GM23338 (cell line): Measurements from ENCODE around the gene SLAIN1. TPM values are rescaled to one million over a fixed set of nuclear protein-coding genes. Genes with fewer than 3 reads are reported as not detected.

Experiments
- ATAC-seq: fragments of 200-7000 bp; cut with Tn5 transposase; 3 replicates; pipeline ENCODE4 v1.9.1; 2020
- DNase-seq: peaks from one replicate; pipeline ENCODE4 v3.0.0-alpha.2; 2015; ENCODE audit warnings: low spot score
- H2AFZ ChIP-seq: fragments of 200-600 bp; sonication (generic); 2 replicates; pipeline ENCODE4 v1.8.0; 2016; ENCODE audit warnings: antibody characterized with exemption, mild to moderate bottlenecking, moderate library complexity
- H3F3A ChIP-seq: fragments of 200-600 bp; sonication (generic); replicated peaks from 2 replicates; pipeline ENCODE4 v1.8.0; 2017; ENCODE audit warnings: antibody characterized with exemption, mixed run types, low read depth
- H3K27ac ChIP-seq: fragments of 200-600 bp; sonication (generic); 2 replicates; pipeline ENCODE4 v1.6.1; 2016; ENCODE audit warnings: low read depth
- H3K27me3 ChIP-seq: fragments of 200-600 bp; sonication (generic); 2 replicates; pipeline ENCODE4 v1.8.0; 2016; ENCODE audit warnings: mild to moderate bottlenecking, mixed run types, moderate library complexity; ENCODE audit not compliant: insufficient read depth
- H3K36me3 ChIP-seq: fragments of 200-600 bp; sonication (generic); 2 replicates; pipeline ENCODE4 v1.8.0; 2016; ENCODE audit warnings: mild to moderate bottlenecking; ENCODE audit not compliant: insufficient read depth
- H3K4me1 ChIP-seq: fragments of 200-600 bp; sonication (generic); 2 replicates; pipeline ENCODE4 v1.8.0; 2016; ENCODE audit warnings: mild to moderate bottlenecking, moderate library complexity; ENCODE audit not compliant: insufficient read depth
- H3K4me2 ChIP-seq: fragments of 200-600 bp; sonication (generic); 2 replicates; pipeline ENCODE4 v1.7.1; 2017; ENCODE audit warnings: mixed run types
- H3K4me3 ChIP-seq: fragments of 200-600 bp; sonication (generic); 2 replicates; pipeline ENCODE4 v1.6.1; 2016; ENCODE audit warnings: mixed run types
- H3K79me2 ChIP-seq: fragments of 200-600 bp; sonication (generic); replicated peaks from 2 replicates; pipeline ENCODE4 v1.8.0; 2017; ENCODE audit warnings: mild to moderate bottlenecking; ENCODE audit not compliant: insufficient read depth
- H3K9me2 ChIP-seq: fragments of 200-600 bp; sonication (generic); 2 replicates; pipeline ENCODE4 v1.8.0; 2017; ENCODE audit not compliant: insufficient read depth
- H4K20me1 ChIP-seq: fragments of 200-600 bp; sonication (generic); replicated peaks from 2 replicates; pipeline ENCODE4 v1.8.0; 2017; ENCODE audit warnings: mild to moderate bottlenecking; ENCODE audit not compliant: insufficient read depth
- H3K27ac Mint-ChIP-seq: 2 replicates; pipeline ENCODE4 v1.8.0; 2020; ENCODE audit warnings: inconsistent platforms, mild to moderate bottlenecking, moderate library complexity, mixed read lengths
- H3K27me3 Mint-ChIP-seq: 3 replicates; pipeline ENCODE4 v1.8.0; 2022; ENCODE audit warnings: low read depth, mild to moderate bottlenecking, moderate library complexity, mixed read lengths, inconsistent platforms; ENCODE audit not compliant: insufficient read depth, poor library complexity
- H3K36me3 Mint-ChIP-seq: 3 replicates; pipeline ENCODE4 v1.8.0; 2021; ENCODE audit warnings: low read depth, mild to moderate bottlenecking, inconsistent platforms, moderate library complexity, mixed read lengths
- H3K4me1 Mint-ChIP-seq: 3 replicates; pipeline ENCODE4 v1.8.0; 2020; ENCODE audit warnings: mild to moderate bottlenecking, inconsistent platforms, mixed read lengths
- H3K4me3 Mint-ChIP-seq: 3 replicates; pipeline ENCODE4 v1.8.0; 2021; ENCODE audit warnings: moderate library complexity, mild to moderate bottlenecking, inconsistent platforms, mixed read lengths
- H3K9me3 Mint-ChIP-seq: 3 replicates; pipeline ENCODE4 v1.8.0; 2020; ENCODE audit warnings: moderate library complexity, mild to moderate bottlenecking, inconsistent platforms, mixed read lengths
- ETS1 ChIP-seq: IDR thresholded peaks from 2 replicates; pipeline ENCODE4 v1.6.1; 2016; ENCODE audit warnings: antibody characterized with exemption
- EZH2phosphoT487 ChIP-seq: fragments of 200-600 bp; sonication (generic); IDR thresholded peaks from one replicate; pipeline ENCODE4 v1.8.1; 2018; ENCODE audit warnings: antibody characterized with exemption; ENCODE audit not compliant: unreplicated experiment
- NANOG ChIP-seq: IDR thresholded peaks from 2 replicates; pipeline ENCODE4 v1.6.1; 2016; ENCODE audit warnings: antibody characterized with exemption, borderline replicate concordance
- POLR2AphosphoS5 ChIP-seq: IDR thresholded peaks from 2 replicates; pipeline ENCODE4 v1.6.1; 2016; ENCODE audit warnings: antibody characterized with exemption, low read depth
- ZNF114 ChIP-seq: fragments of 250-450 bp; sonication (Bioruptor Pico); IDR thresholded peaks from 2 replicates; pipeline ENCODE4 v1.5.0; 2020; ENCODE audit warnings: mild to moderate bottlenecking, moderate library complexity
- ZNF462 ChIP-seq: fragments of 250-450 bp; sonication (Bioruptor Pico); IDR thresholded peaks from 2 replicates; pipeline ENCODE4 v1.5.0; 2020; ENCODE audit warnings: mild to moderate bottlenecking, moderate library complexity
- polyA plus RNA-seq: library from polyadenylated mRNA; unstranded; fragments of >200 nt; fragmentation: Nextera tagmentation; extraction: Ambion mirVana; gene quantifications from 2 replicates; pipeline ENCODE4 v1.2.1, GENCODE V29; 2016
- total RNA-seq: library from RNA; depleted of rRNA; stranded (reverse); fragments of >200 nt; shearing (Covaris generic); gene quantifications from 2 replicates; pipeline ENCODE4 v1.2.3, GENCODE V29; 2014

SLAIN1 gene
- total and polyA plus RNA-seq, 2 experiments from 2014 or later, result 16.3 to 44.2 TPM

GRCh38 chr13:77725071-77725470 lies 27.6 kb downstream of the SLAIN1 start:
- Mint-ChIP-seq H3K9me3 (no peaks in the 10 kb centered on the region), H3K27ac (peak overlapping the region; percentile 54; the same call in 1 of the 2 replicates), H3K36me3 (peaks cover 36% of the 10 kb centered on the region), H3K4me1 (peaks cover 52% of the 10 kb centered on the region), H3K4me3 (no peak overlapping the region), H3K27me3 (no peaks in the 10 kb centered on the region)
- ATAC-seq (no peak), DNase-seq (no peak)
- no peaks in the 10 kb centered on the region for H3F3A ChIP-seq
- no peaks in the 10 kb centered on the region for H4K20me1 ChIP-seq
- no peaks in the 10 kb centered on the region for H3K36me3 ChIP-seq
- no peaks in the 10 kb centered on the region for H3K9me2 ChIP-seq
- H2AFZ ChIP-seq, result no peak overlapping the region
- peaks cover 52% of the 10 kb centered on the region for H3K79me2 ChIP-seq
- H3K27ac ChIP-seq, result no peak overlapping the region
- no peak overlapping the region for H3K4me3 ChIP-seq
- TF ChIP-seq ETS1 (no peak), EZH2phosphoT487 (no peak), ZNF462 (CRISPR knock-in tag) (no peak), NANOG (no peak), ZNF114 (CRISPR knock-in tag) (no peak), POLR2AphosphoS5 (no peak)
- peaks cover 33% of the 10 kb centered on the region for H3K4me1 ChIP-seq
- H3K4me2 ChIP-seq, result no peak overlapping the region
- no peaks in the 10 kb centered on the region for H3K27me3 ChIP-seq
